Testis (tissue), 3 donors: ENCODE data around the gene KCNH5. TPM values are rescaled to one million over a fixed set of nuclear protein-coding genes. Genes with fewer than 3 reads are reported as not detected.

ENCODE experiments used
- DNase-seq: peaks from one replicate; pipeline ENCODE4 v3.0.0-alpha.2; 2019
- H3K27ac ChIP-seq, 2 donors: fragments of 200-600 bp; sonication (generic); one replicate each; pipeline ENCODE4 v1.5.1; 2019
- H3K27me3 ChIP-seq: fragments of 200-600 bp; sonication (generic); one replicate; pipeline ENCODE4 v1.5.1; 2019
- H3K36me3 ChIP-seq: fragments of 200-600 bp; sonication (generic); one replicate; pipeline ENCODE4 v1.5.1; 2017; ENCODE audit warnings: low read depth; ENCODE audit errors: missing control alignments
- H3K4me1 ChIP-seq: fragments of 200-600 bp; sonication (generic); one replicate; pipeline ENCODE4 v1.5.1; 2019
- H3K4me3 ChIP-seq, 2 donors: fragments of 200-600 bp; sonication (generic); one replicate each; pipeline ENCODE4 v1.5.1; 2017 to 2019
- H3K9me3 ChIP-seq: fragments of 200-600 bp; sonication (generic); one replicate; pipeline ENCODE4 v1.5.1; 2017
- CTCF ChIP-seq, 3 experiments: fragments of 450-650 bp in 2 of 3; fragments of 200-600 bp in 1 of 3; sonication (generic) in 1 of 3; IDR thresholded peaks; one replicate each; pipeline ENCODE4 v1.5.1; 2016 to 2019; ENCODE audit warnings: antibody characterized with exemption in 3 of 3, mild to moderate bottlenecking in 2 of 3, moderate library complexity in 1 of 3
- POLR2A ChIP-seq: fragments of 450-650 bp; IDR thresholded peaks from one replicate; pipeline ENCODE4 v1.6.1; 2017; ENCODE audit warnings: antibody characterized with exemption, mild to moderate bottlenecking, moderate library complexity
- WGBS, 2 donors: methylation state at CpG; one replicate each; pipeline ENCODE4 v1.1.5; 2018; 5-methylcytosine and 5-hydroxymethylcytosine counted together
- intact Hi-C: fragments of 100-400 bp; cut with DNase I; formaldehyde crosslinking; loops from one replicate; pipeline ENCODE4 v1.15.1; 2023; ENCODE audit warnings: low total_unique reads
- polyA plus RNA-seq: library from polyadenylated mRNA; stranded (reverse); fragments of 350-450 nt; fragmentation: Illumina TruSeq; extraction: RNeasy Lipid Tissue Mini Kit (QIAGEN cat#74804); gene quantifications from one replicate; pipeline ENCODE4 v1.2.3, GENCODE V29; 2014; ENCODE audit warnings: low read depth, low replicate concordance; ENCODE audit not compliant: insufficient read depth
- total RNA-seq, 2 donors: library from RNA; depleted of rRNA; stranded (reverse); fragments of >200 nt; gene quantifications; one replicate each; pipeline ENCODE4 v1.2.3, GENCODE V29; 2016

The KCNH5 gene
- total and polyA plus RNA-seq, 3 donors from 2014 or later, result 0.53 to 1.7 (median 0.93) TPM

GRCh38 chr14:62844546-62844945, 200.7 kb downstream of the KCNH5 start:
- H3K9me3 ChIP-seq, result no peaks in the 10 kb centered on the region
- H3K4me1 ChIP-seq, result no peaks in the 10 kb centered on the region
- TF ChIP-seq POLR2A (no peak), CTCF (IDR thresholded peaks at IDR 0.05) (no peak)
- DNase-seq, result no peak
- no peak overlapping the region for H3K27ac ChIP-seq
- intact Hi-C loops, result no loop called here
- H3K4me3 ChIP-seq, result no peak overlapping the region
- no peaks in the 10 kb centered on the region for H3K36me3 ChIP-seq
- WGBS, 2 donors, result 78 to 80% methylated on average over 2 of the region's 2 CpGs
- H3K27me3 ChIP-seq, result no peaks in the 10 kb centered on the region

- Histone ChIP-seq H3K9me3 (no peaks in the 10 kb centered on the region), H3K4me1 (no peaks in the 10 kb centered on the region), H3K27me3 (no peaks in the 10 kb centered on the region), H3K4me3 (no peak overlapping the region), H3K36me3 (no peaks in the 10 kb centered on the region), H3K27ac (no peak overlapping the region)
- WGBS, 2 donors, result 81 to 89% methylated on average over 2 of the region's 2 CpGs
- intact Hi-C loops, result no loop called here
- no peak for DNase-seq
- TF ChIP-seq CTCF (IDR thresholded peaks at IDR 0.05) (no peak), POLR2A (no peak)
Measured at GRCh38 chr14:62824086-62824485, 221.2 kb downstream of the KCNH5 start.

GRCh38 chr14:62819931-62820330, 225.3 kb downstream of the KCNH5 start:
- DNase-seq, result no peak
- no peak for TF ChIP-seq POLR2A
- no peak for TF ChIP-seq CTCF (IDR thresholded peaks at IDR 0.05)
- intact Hi-C loops, result no loop called here
- 94 to 96% methylated on average over 1 of the region's 1 CpG for WGBS, 2 donors
- Histone ChIP-seq H3K27ac (no peak overlapping the region), H3K9me3 (no peaks in the 10 kb centered on the region), H3K4me3 (no peak overlapping the region), H3K27me3 (no peaks in the 10 kb centered on the region), H3K4me1 (no peaks in the 10 kb centered on the region), H3K36me3 (no peaks in the 10 kb centered on the region)

GRCh38 chr14:62807636-62808035, 237.6 kb downstream of the KCNH5 start:
- H3K4me1 ChIP-seq, result no peaks in the 10 kb centered on the region
- H3K9me3 ChIP-seq, result no peaks in the 10 kb centered on the region
- H3K4me3 ChIP-seq, result no peak overlapping the region
- TF ChIP-seq CTCF (IDR thresholded peaks at IDR 0.05), result no peak
- no peak for TF ChIP-seq POLR2A
- H3K27me3 ChIP-seq, result no peaks in the 10 kb centered on the region
- intact Hi-C loops, result no loop called here
- no peaks in the 10 kb centered on the region for H3K36me3 ChIP-seq
- H3K27ac ChIP-seq, result no peak overlapping the region
- 84 to 87% methylated on average over 4 of the region's 4 CpGs for WGBS, 2 donors
- no peak for DNase-seq

GRCh38 chr14:62800577-62800976, 244.7 kb downstream of the KCNH5 start:
- no peak for DNase-seq
- 44 to 50% methylated on average over 3 of the region's 3 CpGs for WGBS, 2 donors
- Histone ChIP-seq H3K27me3 (no peaks in the 10 kb centered on the region), H3K4me1 (no peaks in the 10 kb centered on the region), H3K27ac (no peak overlapping the region), H3K36me3 (no peaks in the 10 kb centered on the region), H3K4me3 (no peak overlapping the region), H3K9me3 (no peaks in the 10 kb centered on the region)
- intact Hi-C loops, result no loop called here
- TF ChIP-seq CTCF (IDR thresholded peaks at IDR 0.05) (no peak), POLR2A (no peak)
